GOT3 (cell line): ENCODE measurements around the gene MCCC1.
"Not testable (repeated sequence)": the region's sequence is repeated elsewhere in the genome, so short reads cannot be mapped to it uniquely, and the experiment has no call there.

Source experiments
- DNase-seq: peaks from one replicate; lab custom pipeline; 2025; ENCODE audit warnings: mixed read lengths; lab: John Stamatoyannopoulos, UW

The MCCC1 gene

GRCh38 chr3:183046883-183047282 is 52.4 kb downstream of the MCCC1 start:
- DNase-seq = no peak

GRCh38 chr3:183044547-183045229 is 54.6 kb downstream of the MCCC1 start:
- no peak for DNase-seq

DNA sequence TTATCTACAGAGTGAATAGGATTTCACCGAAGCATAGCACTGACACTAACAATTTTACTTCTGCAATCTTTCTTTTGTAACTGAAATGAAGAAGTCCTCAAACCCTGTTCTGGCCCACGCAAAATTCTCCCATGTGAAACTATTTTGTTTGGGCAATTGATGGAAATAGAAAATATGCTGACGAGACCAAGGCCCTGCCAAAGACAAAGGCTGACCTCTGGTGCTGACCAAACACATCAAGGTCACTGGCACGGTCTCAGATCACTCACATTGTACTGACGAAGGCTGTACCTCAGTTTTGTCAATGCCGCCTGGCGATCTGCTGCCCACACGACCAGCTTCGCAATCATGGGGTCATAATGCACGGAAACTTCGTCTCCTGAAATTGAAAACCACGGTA is 60.5 kb downstream of the MCCC1 start:
- DNase-seq = no peak

GRCh38 chr3:183038221-183038620 is 61.1 kb downstream of the MCCC1 start:
- no peak for DNase-seq

- DNase-seq = no peak
Measured at GRCh38 chr3:183033746-183034145, 65.5 kb downstream of the MCCC1 start.

GRCh38 chr3:183032880-183033555 is 66.3 kb downstream of the MCCC1 start:
- DNase-seq = no peak

GRCh38 chr3:183031826-183032225 is 67.5 kb downstream of the MCCC1 start:
- no peak for DNase-seq

GRCh38 chr3:183028416-183028815 is 70.9 kb downstream of the MCCC1 start:
- DNase-seq = no peak

DNA sequence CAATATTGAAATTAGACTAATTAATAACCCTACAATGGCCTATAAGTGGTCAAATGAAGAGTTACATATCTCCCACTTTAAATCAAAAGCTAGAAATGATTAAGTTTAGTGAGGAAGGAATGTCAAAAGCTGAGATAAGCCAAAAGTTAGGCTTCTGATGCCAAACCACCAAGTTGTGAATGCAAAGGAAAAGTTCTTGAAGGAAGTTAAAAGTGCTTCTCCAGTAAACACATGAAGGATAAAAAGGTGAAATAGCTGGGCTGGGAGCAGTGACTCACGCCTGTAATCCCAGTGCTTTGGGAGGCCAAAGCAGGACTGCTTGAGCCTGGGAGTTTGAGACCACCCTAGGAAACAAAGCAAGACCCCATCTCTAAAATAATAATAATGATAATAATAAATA is 72.0 kb downstream of the MCCC1 start:
- no peak for DNase-seq

GRCh38 chr3:183022936-183023516 is 76.3 kb downstream of the MCCC1 start:
- no peak for DNase-seq

- no peak for DNase-seq
Measured at GRCh38 chr3:183018421-183019192, 80.7 kb downstream of the MCCC1 start.

GRCh38 chr3:183015185-183015584 is 84.1 kb downstream of the MCCC1 start:
- DNase-seq = no peak

- DNase-seq = no peak
Measured at GRCh38 chr3:183013856-183014255, 85.4 kb downstream of the MCCC1 start.

DNA sequence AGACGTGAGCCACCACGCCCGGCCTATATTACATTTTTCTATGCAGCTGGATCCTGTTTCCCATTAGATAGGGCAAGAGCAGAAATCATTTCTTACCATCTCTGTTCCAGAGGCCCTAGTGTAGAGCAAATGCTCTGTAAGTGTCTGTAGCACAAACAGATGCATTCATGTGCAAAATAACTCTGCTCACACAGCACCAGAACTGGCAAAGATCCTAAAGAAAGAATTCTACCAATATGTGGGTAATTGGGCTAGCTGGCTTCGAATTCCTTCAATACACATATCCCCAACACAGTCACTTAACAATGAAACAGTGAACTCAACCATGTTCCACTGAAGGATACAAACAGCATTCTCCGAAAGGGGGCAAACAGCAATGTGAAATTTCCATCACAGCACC is 86.2 kb downstream of the MCCC1 start:
- DNase-seq = no peak

- DNase-seq = no peak
Measured at GRCh38 chr3:183008800-183009199, 90.5 kb downstream of the MCCC1 start.

DNA sequence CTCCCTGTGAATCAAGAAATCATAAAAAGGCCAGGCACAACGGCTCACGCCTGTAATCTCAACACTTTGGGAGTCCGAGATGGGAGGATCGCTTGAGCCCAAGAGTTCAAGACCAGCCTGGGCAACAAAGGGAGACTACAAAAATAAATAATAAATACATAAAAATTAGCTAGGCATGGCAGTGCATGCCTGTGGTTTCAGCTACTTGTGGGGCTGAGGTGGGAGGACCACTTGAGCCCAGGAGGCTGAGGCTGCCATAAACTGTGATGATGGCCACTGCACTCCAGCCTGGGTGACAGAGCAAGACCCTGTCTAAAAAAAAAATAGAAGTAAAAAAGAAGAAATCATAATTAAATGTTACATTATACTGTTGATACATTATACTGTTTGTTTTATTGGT is 91.0 kb downstream of the MCCC1 start:
- no peak for DNase-seq

DNA sequence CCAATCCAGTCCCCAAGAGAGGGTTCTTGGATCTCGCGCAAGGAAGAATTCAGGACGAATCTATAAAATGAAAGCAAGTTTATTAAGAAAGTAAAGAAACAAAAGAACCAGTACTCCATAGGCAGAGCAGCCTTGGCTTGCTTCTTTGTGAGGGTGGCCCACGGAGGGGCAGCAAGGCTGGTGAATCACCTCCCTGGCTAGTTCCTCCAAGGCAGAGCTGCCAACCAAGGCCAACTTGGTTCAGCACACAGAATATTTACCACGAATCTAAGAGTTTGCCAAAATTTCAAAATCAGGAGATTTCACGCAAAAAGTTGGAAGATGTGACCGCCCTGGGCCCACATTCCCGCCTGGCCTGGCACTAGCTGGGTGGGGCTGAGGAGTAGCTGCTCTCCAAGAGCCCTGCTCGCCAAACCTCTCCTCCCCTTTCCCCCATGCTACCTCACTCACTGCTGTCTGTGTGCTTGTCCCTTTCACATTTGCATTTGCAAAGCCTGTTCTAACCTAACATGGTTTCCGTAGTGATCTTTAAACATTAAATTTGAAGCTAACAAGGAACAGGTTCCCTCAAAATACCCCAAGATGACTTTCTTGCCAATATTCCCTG is 92.8 kb downstream of the MCCC1 start:
- DNase-seq = no peak

DNA sequence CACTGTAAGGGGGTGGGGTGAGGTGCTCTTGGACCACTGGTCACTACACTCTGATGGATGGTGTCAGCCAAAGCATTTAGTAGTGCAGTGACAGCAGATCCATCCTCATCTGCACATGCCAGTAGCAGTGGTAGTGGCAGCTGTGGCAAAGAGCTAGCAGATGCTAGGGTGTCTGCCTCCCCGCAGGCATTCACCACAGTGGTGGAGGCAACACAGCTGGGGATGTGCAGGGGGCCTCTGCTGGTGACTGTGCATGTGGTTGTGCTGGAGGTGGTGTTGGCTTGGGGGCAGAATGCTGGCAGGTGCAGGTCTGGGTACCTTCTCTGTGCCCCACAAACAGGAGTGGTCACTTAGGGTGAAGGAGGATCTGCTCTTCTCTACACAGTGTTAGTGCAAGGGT is 99.5 kb downstream of the MCCC1 start:
- no peak for DNase-seq

GRCh38 chr3:182993486-182994201 is 105.7 kb downstream of the MCCC1 start:
- not testable (repeated sequence) for DNase-seq

- no peak for DNase-seq
Measured at GRCh38 chr3:182989566-182989965, 109.7 kb downstream of the MCCC1 start.

DNA sequence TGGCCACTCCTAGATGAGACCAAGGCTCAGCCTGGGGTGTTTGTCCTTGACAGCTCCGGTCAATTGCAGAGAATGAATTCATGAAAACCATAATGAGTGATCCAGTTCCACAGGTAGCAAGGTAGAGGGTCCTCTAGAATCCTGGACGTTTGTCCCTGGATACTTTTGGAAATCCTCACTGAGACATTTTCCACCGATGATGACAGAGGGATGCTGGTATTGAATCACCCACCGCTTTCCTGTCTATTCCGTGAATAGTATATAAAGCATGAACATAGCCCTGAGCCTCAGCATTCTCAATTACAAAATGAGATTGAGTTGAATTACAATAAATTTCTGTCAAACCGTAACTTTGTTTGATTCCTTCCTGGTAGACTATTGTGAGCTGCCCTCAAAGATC is 113.3 kb downstream of the MCCC1 start:
- DNase-seq = no peak

- DNase-seq = no peak
Measured at GRCh38 chr3:182983876-182984275, 115.4 kb downstream of the MCCC1 start.
